OCI-LY7 (cell line): ENCODE results near the gene FBF1. TPM values are rescaled to one million over a fixed set of nuclear protein-coding genes. Genes with fewer than 3 reads are reported as not detected.

Source experiments
- BruUV-seq: library from RNA; stranded (reverse); fragments of 400-500 nt; replicated peaks from 2 replicates; lab custom pipeline; 2021; lab: Mats Ljungman, UMichigan
- CTCF ChIA-PET: fragments of 300-600 bp; sonication (Branson Sonifier 250); formaldehyde crosslinking; loops from one replicate; lab custom pipeline; 2022; ENCODE audit warnings: antibody characterized with exemption; ENCODE audit not compliant: unreplicated experiment; lab: Charles Lee
- POLR2A ChIA-PET: fragments of 300-600 bp; sonication (Branson Sonifier 250); formaldehyde crosslinking; loops from one replicate; lab custom pipeline; 2022; ENCODE audit warnings: antibody characterized with exemption; lab: Charles Lee
- DNase-seq: peaks from one replicate; pipeline ENCODE4 v3.0.0-alpha.2; 2015; ENCODE audit warnings: low spot score
- H2AFZ ChIP-seq: fragments of 200-600 bp; sonication (generic), shearing (Covaris generic); 2 replicates; pipeline ENCODE4 v1.6.1; 2014; ENCODE audit warnings: mild to moderate bottlenecking, antibody characterized with exemption, low read length, moderate library complexity
- H3K27ac ChIP-seq: fragments of 200-600 bp; sonication (generic); 2 replicates; pipeline ENCODE4 v1.5.1; 2014; ENCODE audit warnings: mixed run types, low read depth, mild to moderate bottlenecking, moderate library complexity, low read length, inconsistent platforms; ENCODE audit not compliant: poor library complexity, severe bottlenecking
- H3K36me3 ChIP-seq: fragments of 200-600 bp; sonication (generic); 2 replicates; pipeline ENCODE4 v1.6.1; 2014; ENCODE audit warnings: mild to moderate bottlenecking, antibody characterized with exemption, low read length, moderate library complexity, mixed read lengths; ENCODE audit not compliant: insufficient read depth
- H3K4me1 ChIP-seq: fragments of 200-600 bp; sonication (generic); 2 replicates; pipeline ENCODE4 v1.5.1; 2014; ENCODE audit warnings: mild to moderate bottlenecking, low read length; ENCODE audit not compliant: insufficient read depth, poor library complexity, severe bottlenecking
- H3K4me2 ChIP-seq: fragments of 200-600 bp; sonication (generic); 2 replicates; pipeline ENCODE4 v1.6.1; 2014; ENCODE audit warnings: mild to moderate bottlenecking, low read length
- H3K4me3 ChIP-seq: fragments of 200-600 bp; sonication (generic); 2 replicates; pipeline ENCODE4 v1.5.1; 2014; ENCODE audit warnings: mild to moderate bottlenecking, low read depth, low read length; ENCODE audit not compliant: poor library complexity, severe bottlenecking
- H3K79me2 ChIP-seq: fragments of 200-600 bp; sonication (generic); 2 replicates; pipeline ENCODE4 v1.6.1; 2016; ENCODE audit warnings: low read depth, mild to moderate bottlenecking, low read length, moderate library complexity, mixed read lengths; ENCODE audit not compliant: insufficient read depth
- H3K9me2 ChIP-seq: fragments of 200-600 bp; sonication (generic); 2 replicates; pipeline ENCODE4 v1.6.1; 2016; ENCODE audit warnings: mild to moderate bottlenecking, low read length, mixed read lengths; ENCODE audit not compliant: insufficient read depth
- H3K9me3 ChIP-seq: fragments of 200-600 bp; sonication (generic); 2 replicates; pipeline ENCODE4 v1.6.1; 2014; ENCODE audit warnings: mild to moderate bottlenecking, mixed run types, low read length, mixed read lengths
- H4K20me1 ChIP-seq: fragments of 200-600 bp; sonication (generic); 2 replicates; pipeline ENCODE4 v1.6.1; 2014; ENCODE audit warnings: mild to moderate bottlenecking, antibody characterized with exemption, low read length, moderate library complexity, mixed read lengths; ENCODE audit not compliant: insufficient read depth
- EZH2phosphoT487 ChIP-seq: fragments of 200-600 bp; sonication (generic); IDR thresholded peaks from 2 replicates; pipeline ENCODE4 v1.6.1; 2018; ENCODE audit warnings: low read depth, borderline replicate concordance, mild to moderate bottlenecking, mixed run types, antibody characterized with exemption, low read length, moderate library complexity, mixed read lengths
- intact Hi-C: fragments of 100-400 bp; cut with micrococcal nuclease; formaldehyde crosslinking; loops from one replicate; pipeline ENCODE4 v1.10.0; 2022; ENCODE audit not compliant: unreplicated experiment
- total RNA-seq, 2 experiments: library from RNA; depleted of rRNA in 1 of 2; stranded (reverse); fragments of >200 nt in 1 of 2; shearing (Covaris generic) in 1 of 2; gene quantifications; 2 replicates each; pipeline ENCODE4 v1.2.3, GENCODE V29; 2014 to 2022
- TF ChIP-seq, protein P1 (sequence below): fragments of 200-600 bp; sonication (generic); conservative IDR thresholded peaks from 2 replicates; pipeline ENCODE4 v1.5.1; 2014; ENCODE audit warnings: mild to moderate bottlenecking, antibody characterized with exemption, low read length, moderate library complexity, mixed read lengths

The FBF1 gene
- total RNA-seq, 2 experiments from 2014 or later, result 34.6 to 47.9 TPM

DNA sequence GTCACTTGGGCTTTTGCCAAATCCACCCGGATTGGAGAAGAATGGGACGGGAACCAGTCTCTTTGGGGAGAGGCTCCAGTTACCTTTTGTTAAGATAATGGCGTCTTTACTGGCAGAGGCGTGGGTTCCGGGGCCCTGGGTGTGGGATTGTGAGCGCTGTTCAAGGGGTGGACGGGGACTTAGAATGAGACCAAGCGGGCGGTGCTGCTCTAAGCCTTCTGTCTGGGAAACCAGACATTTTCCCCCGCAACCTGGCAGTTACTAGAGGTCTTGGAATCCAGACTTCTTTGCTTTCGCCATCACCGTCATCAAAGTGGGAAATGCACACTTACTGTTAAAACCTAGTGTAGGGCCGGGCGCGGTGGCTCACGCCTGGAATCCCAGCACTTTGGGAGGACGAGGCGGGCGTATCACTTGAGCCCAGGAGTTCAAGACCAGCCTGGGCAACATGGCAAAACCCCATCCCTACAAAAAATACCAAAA, 38.9 kb upstream of the FBF1 start:
- Histone ChIP-seq H3K36me3 (no peaks in the 10 kb centered on the region), H3K27ac (peak overlapping the region; percentile 69), H4K20me1 (no peaks in the 10 kb centered on the region), H3K9me3 (no peaks in the 10 kb centered on the region), H3K4me2 (peak overlapping the region; percentile 86), H3K4me3 (peak overlapping the region; percentile 79), H3K9me2 (no peaks in the 10 kb centered on the region), H2AFZ (peak overlapping the region; percentile 62; the same call in 1 of the 2 replicates), H3K79me2 (peaks cover 24% of the 10 kb centered on the region; the same call in 1 of the 2 replicates), H3K4me1 (peaks cover 52% of the 10 kb centered on the region)
- ChIA-PET POLR2A (interaction anchor here (0.7 to 2.4 kb wide), 6 partner anchors 12 to 82 kb away, joined by 3 to 17 read pairs (median 4); no protein-coding TSS in a partner anchor), CTCF (interaction anchor here (0.6 kb wide), 1 partner anchor 285 kb away, joined by 3 read pairs; the partner anchor contains the start of gene UBALD2)
- no peak for TF ChIP-seq EZH2phosphoT487
- TF ChIP-seq, protein P1, sequence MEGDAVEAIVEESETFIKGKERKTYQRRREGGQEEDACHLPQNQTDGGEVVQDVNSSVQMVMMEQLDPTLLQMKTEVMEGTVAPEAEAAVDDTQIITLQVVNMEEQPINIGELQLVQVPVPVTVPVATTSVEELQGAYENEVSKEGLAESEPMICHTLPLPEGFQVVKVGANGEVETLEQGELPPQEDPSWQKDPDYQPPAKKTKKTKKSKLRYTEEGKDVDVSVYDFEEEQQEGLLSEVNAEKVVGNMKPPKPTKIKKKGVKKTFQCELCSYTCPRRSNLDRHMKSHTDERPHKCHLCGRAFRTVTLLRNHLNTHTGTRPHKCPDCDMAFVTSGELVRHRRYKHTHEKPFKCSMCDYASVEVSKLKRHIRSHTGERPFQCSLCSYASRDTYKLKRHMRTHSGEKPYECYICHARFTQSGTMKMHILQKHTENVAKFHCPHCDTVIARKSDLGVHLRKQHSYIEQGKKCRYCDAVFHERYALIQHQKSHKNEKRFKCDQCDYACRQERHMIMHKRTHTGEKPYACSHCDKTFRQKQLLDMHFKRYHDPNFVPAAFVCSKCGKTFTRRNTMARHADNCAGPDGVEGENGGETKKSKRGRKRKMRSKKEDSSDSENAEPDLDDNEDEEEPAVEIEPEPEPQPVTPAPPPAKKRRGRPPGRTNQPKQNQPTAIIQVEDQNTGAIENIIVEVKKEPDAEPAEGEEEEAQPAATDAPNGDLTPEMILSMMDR, result no peak
- BruUV-seq, result TSS peak; percentile 89
- DNase-seq, result no peak
- intact Hi-C loops, result loop anchor here (1.0 to 10.0 kb wide), 5 partner anchors 70 to 195 kb away; partner anchors contain the start of genes MRPL38, SRP68 and UNK

DNA sequence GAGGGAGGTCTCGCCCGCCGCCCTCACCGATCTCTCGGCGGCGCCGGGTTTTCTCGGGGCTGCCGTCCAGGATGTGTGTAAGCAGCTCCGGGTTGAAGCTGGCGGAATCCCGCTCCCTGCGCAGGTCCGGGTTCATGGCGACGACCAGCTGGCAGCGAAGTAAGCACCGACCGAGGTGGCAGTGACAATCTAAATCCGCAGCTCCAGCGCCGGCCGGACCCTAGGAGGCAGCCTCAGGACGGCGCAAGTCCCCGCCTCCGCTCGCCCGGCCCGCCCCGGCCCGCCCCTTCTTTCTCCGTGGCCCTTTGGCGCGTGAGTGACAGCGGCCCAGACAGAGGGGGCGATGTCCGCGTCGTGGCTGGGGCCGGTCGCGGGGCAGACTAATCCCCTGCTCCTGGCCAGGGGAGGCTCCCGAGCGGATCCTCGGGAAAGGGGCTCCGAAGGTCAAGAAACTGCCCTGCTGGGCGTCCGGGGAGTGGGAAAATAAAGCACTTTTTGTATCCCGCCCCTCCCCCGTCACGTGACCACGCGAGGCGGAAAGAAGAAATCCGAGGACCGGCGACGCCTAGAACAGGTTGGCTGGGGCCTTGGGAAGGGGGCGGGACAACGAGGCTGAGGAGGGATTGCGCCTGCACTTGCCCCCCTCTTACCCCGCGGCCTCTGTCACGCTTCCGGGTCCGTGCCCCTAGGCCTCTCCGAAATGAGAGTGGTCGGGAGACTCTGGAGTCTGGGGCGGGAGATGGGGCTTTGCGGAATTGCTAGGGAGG, 38.3 kb upstream of the FBF1 start, which contains the start of the genes ACOX1 and TEN1:
TSS of gene ACOX1 (minus strand) at position 229 of the 767 bp plus-strand sequence. CDS start at position 136, 93 bp downstream.
TSS of gene TEN1 (plus strand) at position 303 of the 767 bp plus-strand sequence. CDS start 6,953 bp downstream, outside the sequence.
- peak within 1 kb of the TSS; percentile 79 for H3K4me3 ChIP-seq
- H3K4me1 ChIP-seq, result peaks cover 52% of the 10 kb centered on the region
- intact Hi-C loops, result loop anchor here (1.0 to 10.0 kb wide), 5 partner anchors 70 to 194 kb away; partner anchors contain the start of genes MRPL38, SRP68 and UNK
- peak; percentile 99 for DNase-seq
- peak within 1 kb of the TSS; percentile 69 for H3K27ac ChIP-seq
- H2AFZ ChIP-seq, result peak within 1 kb of the TSS; percentile 62
- no peaks in the 10 kb centered on the region for H3K9me2 ChIP-seq
- H3K4me2 ChIP-seq, result peak within 1 kb of the TSS; percentile 86
- BruUV-seq, result no TSS peak
- TF ChIP-seq, protein P1, result peak; percentile 66
- no peak for TF ChIP-seq EZH2phosphoT487
- H3K9me3 ChIP-seq, result no peaks in the 10 kb centered on the region
- H3K79me2 ChIP-seq, result peaks cover 24% of the 10 kb centered on the region; the same call in 1 of the 2 replicates
- no peaks in the 10 kb centered on the region for H3K36me3 ChIP-seq
- no peaks in the 10 kb centered on the region for H4K20me1 ChIP-seq
- ChIA-PET CTCF (interaction anchor here (0.6 kb wide), 1 partner anchor 286 kb away, joined by 3 read pairs; the partner anchor contains the start of gene UBALD2), POLR2A (interaction anchor here (0.6 to 1.2 kb wide), 5 partner anchors 13 to 284 kb away, joined by 3 to 8 read pairs (median 3); no protein-coding TSS in a partner anchor)
